HL-60 (cell line): Measurements from ENCODE around the gene TOMM40L.

ENCODE experiments used
- CTCF ChIP-seq: IDR thresholded peaks from one replicate; pipeline ENCODE4 v1.5.1; 2011; ENCODE audit warnings: low read length, control low read depth, inconsistent platforms; ENCODE audit not compliant: insufficient read depth
- REST ChIP-seq: IDR thresholded peaks from 2 replicates; pipeline ENCODE4 v1.6.1; 2012; ENCODE audit warnings: low read depth; ENCODE audit not compliant: insufficient replicate concordance

GRCh38 chr1:161196521-161197451 lies 29.1 kb upstream of the TOMM40L start:
- TF ChIP-seq CTCF (no peak), REST (no peak)
